ENCODE results near the gene TM4SF18.
A peak's percentile ranks its signal among the peaks of the same experiment; 100 is the strongest.
"Not testable (repeated sequence)": the region's sequence is repeated elsewhere in the genome, so short reads cannot be mapped to it uniquely, and the experiment has no call there.

TM4SF18 gene, protein sequence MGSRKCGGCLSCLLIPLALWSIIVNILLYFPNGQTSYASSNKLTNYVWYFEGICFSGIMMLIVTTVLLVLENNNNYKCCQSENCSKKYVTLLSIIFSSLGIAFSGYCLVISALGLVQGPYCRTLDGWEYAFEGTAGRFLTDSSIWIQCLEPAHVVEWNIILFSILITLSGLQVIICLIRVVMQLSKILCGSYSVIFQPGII

DNA sequence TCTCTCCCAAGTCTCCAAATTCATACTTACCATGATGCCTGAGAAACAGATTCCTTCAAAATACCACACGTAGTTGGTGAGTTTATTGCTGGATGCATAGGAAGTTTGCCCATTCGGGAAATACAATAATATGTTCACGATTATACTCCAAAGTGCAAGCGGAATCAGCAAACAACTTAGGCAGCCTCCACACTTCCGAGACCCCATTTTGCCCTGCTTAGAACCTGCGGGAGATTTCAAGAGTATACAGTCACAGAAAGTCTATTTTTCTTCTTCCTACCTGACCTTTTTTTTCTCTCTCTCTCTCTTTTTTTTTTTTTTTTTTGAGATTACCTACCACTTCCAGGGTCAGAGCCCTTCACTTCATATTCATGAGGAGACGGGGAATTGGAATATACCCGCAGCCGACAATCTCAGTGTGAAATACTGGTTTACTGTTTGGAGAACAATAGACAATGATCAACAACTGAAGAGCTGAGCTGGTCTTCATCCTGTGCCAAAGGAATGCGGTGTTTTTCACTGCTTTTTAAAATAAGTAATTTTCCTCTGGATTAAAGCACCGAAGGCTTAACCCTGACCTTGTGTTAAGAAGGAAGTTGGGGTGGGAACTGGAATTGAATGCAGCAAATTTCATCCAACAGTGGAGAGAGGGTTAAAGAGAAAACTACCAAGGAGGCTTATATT lies at the start of gene TM4SF18:
TM4SF18 (minus strand) TSS at position 461 of the 684 bp plus-strand sequence; CDS start at position 207, 254 bp downstream.
- DNase-seq = no peak

DNA sequence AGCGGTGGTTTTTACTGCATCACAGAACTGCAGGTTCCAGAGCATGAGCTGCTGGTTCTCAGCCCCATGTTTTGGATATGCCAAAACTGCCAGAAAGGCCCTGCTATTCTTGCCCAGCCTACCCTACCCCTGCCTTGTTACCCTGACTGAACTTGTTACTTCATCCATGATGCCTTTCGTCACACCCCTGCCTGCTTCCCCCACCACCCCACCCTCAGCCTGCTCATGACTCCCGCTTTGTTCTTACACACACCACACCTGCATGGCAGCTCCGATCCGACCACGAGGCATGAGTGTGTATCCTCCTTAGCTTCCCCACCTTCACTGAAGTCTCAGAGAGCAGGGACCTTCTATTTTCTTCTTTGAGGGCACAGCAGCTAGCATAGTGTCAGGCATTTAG lies 49.1 kb upstream of the TM4SF18 start:
- no peak for DNase-seq

DNA sequence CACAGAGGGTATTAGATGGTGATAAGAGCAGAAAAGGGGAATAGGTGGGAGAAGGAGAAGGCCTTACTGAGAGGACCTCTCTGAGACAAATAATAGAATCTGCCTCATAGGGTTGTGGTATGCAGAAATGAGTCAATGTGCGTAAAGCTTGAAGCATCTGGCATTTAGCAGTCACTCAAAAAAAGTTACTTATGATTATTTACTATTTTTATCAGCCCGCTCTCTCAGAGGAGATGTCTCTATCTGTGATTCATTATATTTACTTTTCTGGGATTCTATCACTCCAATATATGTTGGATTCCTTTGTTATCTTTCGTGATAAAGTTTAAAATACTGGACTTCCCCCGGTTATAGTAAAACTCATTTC lies 48.6 kb upstream of the TM4SF18 start:
- no peak for DNase-seq

DNA sequence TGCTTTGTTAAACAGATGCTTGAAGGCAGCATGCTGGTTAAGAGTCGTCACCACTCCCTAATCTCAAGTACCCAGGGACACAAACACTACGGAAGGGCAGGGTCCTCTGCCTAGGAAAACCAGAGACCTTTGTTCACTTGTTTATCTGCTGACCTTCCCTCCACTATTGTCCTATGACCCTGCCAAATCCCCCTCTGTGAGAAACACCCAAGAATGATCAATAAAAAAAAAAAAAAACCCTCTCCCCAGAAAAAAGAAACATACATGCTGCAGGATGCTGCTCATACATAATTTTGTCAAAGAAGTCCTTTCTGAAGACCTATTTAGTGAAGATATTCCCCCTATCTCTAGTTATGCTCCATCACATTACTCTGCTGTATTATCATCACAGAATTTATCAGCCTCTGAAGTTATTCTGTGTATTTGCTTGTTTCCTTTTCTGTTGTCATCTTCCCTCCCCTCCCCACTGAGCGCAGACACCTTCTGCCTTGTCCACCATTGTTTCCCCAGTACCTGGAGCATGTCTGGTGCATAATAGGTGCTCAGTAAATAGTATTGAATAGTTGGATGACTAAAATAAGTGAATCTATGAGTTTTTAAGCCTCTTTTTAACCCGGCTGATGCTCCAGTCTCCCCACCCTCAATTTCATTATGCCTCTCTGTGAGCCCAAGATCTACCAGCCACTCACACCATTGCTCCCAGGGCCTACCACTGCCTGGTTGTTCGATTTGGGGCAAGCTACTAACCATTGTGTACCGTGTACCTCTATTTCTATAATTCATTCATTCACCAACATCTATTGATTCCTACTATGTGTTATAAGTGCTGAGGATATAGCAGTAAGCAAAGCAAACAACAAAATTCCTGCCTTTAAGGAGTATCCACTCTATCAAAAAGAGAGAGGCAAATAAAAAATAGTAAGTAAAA lies 48.0 kb upstream of the TM4SF18 start:
- no peak for DNase-seq

DNA sequence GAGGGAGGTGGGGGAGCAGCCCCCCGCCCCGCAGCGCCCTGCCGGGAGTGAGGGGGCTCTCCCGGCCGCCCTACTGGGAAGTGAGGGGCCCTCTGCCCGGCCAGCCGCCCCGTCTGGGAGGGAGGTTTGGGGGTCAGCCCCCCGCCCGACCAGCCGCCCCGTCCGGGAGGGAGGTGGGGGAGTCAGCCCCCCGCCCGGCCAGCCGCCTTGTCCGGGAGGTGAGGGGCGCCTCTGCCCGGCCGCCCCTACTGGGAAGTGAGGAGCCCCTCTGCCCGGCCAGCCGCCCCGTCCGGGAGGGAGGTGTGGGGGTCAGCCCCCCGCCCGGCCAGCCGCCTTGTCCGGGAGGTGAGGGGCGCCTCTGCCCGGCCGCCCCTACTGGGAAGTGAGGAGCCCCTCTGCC lies 46.8 kb upstream of the TM4SF18 start:
- not testable (repeated sequence) for DNase-seq

DNA sequence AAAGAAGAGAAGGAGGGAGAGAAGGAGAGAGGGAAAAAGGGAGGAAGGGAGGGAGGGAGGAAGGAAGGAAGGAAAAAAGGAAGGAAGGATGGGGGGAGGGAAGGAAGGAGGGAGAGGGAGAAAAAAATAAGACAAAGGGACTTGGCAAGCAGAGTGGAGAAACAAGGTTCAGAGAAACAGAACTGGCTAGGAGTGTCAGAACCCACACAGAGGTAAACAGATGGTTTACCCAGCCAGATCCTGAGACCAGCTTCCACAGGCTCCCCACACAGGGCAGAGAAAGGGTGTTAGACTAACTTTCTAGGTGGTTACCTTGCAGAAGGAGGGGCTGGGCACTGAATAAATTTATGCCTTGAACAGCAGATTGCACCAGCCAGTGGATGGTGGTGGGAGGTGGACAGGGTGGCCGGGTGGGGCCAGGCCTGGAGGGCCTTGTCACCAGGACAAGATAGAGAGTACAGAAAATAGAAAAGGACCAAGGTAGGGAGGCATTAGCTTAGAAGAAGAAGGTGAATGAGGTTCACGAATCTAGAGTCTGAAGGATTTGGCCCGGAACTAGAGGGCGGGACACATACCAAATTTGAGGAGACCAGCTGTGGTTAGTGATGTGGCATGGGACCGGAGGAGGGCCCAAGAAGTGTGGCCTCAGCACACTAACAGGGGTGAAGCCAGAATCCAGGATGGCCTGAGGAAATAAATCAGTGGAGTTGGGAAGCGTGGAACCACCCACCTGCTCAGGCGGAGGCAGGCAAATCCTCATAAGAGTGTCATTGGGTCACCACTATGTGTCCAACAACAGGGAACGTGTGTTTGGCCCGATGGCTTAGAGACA lies 45.3 kb upstream of the TM4SF18 start:
- DNase-seq = no peak

DNA sequence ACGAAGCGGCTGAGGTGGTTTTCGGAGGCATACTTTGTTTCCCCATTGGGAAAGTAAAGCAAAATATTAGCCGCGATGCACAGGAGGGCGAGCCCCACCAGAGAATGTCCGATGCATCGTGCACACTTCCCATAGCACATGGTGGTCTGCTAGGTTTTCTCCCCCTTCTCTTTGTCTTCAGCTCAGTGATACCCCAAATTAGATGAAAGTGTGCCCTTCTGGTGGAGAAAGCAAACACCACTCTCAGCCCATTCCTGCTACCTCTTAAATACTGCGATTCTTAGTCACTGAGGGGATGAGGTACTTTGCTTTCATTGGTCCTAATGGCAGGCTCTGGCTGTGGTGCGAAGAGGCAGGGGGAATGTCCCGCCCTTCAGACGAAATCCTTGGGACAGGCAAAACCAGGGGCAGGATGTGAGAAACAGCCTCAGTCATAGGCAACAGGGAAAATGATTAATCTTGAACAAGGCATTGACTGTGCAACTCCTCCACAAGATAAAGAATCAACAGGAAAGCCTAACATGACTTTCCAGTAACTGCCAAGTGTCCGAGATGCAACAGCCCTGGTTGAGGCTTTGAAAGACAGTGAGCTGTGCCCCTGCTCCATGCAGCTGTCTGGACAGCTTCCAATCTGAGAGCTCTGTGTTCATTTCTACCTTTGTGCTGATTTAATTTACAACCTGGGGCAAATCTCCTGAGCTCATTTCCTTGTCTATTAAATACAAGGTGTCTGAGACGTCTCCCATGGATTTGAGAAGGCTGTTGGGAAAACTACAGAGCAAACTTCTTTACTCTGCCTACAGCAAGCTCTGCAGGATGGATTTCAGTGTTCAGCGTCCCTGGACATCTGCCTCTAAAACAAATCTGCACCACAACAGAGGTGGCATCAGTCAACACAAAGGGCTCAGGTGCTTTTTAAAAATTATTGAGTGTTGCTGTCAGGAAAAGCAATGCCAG lies 44.2 kb upstream of the TM4SF18 start, which contains the start of gene TM4SF1:
TM4SF1 (minus strand) TSS at position 242 of the 957 bp plus-strand sequence; CDS start at position 140, 102 bp downstream.
- no peak for DNase-seq

DNA sequence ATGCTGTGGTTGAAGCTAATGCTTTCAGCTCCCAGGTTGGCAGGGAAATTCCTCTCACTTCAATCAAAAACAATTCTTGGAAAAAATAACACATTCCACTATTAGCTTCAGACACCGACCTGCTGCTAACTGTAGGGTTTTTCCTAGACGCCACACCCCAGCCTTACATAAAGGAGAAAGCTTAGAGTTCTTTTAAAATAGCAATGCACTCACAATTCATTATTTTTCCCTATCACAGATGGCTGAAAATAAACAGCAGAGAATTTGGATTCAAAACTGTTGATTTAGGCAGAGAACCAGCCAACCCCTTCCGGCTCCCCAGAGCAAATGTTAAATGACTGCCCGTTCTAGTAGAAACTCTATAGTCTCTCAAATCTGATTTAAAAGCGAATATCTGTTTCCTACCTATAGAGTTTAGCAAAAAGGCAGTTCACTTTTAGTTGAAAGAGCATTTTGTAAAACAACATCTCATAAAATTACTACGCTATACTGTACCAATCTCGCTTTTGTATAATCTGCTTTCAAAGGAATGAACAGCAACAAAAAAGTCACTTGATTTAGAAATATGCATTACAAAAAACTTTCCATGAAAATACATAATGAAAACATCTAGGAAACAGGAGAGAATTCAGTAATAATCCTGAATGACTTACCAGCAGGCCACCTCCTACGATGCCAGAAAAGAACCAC lies 43.4 kb upstream of the TM4SF18 start:
- DNase-seq = no peak

DNA sequence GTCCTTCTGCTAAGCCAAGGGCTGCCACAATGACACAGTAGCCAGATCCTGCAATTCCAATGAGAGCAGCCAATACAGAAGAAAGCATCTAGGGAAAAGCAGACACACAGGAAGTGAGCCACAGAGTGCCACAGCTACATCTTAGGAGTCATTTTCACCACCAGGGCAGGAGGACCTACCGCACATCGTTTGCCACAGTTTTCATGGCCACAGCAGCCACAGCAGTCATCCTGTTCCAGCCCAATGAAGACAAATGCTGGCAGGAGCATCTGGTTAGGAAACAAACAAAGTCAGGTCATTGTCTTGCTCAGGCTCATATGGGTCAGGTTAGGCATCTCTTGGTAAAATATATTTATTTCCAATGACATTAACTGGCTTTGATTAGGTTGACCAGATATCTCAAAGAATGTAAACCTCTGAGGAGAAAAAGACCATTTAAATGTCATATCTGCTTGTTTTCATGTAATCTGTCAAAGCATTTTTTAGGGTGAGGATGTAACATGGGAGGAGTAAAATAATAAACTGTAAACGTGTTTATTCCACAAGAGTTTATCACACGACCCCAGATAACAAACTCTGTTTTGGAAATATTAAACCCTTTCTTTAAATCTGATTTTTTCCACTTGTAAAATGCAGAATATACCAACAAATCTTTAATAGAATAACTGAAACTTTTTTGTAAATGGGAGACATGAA lies 42.2 kb upstream of the TM4SF18 start:
- DNase-seq = no peak

DNA sequence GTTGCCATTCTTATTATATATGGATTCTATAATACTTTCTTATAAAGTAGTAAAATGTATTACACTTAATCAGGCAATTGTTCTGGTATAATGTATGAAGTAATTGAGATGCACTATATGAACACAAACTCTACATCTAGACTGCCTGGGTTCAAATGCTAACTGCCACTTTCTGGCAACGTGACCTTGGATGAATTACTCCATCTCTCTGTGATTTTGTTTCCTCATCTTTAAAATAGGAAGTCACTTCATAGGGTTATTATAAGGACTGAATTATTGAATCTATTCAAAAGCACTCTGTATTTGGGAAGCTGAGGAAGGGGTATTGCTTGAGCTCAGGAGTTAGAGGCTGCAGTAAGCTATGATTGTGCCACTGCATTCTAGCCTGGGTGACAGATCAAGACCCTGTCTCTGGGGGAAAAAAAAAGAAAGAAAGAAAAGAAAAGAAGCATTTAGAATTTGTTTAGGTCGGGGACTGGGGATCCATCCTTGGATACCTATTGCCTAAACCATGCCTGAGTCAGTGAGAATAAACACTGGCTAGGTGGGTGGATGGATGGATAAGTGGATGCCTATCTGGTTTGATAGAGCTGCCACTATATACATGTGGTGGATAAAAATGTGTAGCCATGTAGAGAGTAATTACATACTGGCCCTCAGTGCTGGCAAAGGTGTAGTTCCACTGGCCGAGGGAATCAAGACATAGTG lies 41.5 kb upstream of the TM4SF18 start:
- DNase-seq = no peak

DNA sequence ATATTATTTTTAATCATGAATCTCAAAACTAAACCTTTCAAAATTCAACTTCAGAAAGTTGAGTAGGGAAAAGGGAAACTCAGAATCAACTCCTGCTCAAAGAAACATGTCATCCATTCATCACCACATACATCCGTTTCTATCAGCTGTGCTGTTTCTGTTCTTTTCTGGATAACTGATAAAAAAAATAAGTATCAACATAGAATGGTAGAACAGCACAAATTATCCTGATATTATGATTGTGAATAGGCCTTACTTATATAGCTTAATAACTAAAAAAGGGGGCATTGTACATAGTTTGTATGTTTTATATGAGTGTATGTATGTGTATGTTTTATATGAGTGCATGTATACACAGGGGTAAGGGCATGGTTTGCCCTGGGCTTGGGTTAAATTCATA lies 41.0 kb upstream of the TM4SF18 start:
- no peak for DNase-seq

DNA sequence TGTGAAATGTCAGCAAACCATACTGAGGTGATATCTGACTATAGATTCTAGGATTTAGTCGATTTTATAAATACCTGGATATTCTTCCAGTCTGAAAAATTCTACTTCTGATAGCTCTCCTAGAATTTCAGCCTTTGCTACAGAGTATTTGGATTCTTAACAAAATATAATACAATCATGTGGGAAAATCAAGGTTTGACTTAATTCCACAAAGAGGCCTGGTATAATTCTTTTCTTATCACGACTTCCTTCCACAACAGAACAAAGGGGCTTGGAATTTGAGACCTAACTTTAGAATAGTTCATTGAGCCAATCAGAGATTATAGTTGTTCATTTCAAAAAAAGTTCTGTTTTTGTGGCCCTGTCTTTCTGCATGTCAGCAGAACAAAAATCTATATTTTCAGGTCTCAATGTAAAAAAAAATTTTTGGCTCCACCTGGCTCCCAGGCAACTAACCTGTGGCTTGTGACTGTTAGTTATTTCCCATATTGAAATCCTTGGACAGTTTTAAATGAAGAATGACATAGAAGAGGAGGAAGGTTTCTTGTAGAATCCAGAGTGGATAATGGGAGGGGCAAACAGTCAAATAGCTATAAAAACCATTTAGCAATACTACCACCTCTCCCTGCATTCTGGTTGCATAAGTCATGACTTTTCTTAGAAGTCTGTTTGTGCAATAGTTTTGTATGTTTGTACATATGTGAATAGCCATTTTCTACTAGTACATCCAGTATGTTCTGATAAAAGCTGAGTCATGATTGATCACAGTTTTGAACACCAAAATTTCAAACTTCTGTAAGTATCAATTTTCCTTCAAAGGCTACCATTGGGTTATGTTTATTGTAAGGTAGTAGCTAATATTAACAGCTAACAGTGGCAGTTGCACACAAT lies 40.0 kb upstream of the TM4SF18 start:
- DNase-seq = no peak

DNA sequence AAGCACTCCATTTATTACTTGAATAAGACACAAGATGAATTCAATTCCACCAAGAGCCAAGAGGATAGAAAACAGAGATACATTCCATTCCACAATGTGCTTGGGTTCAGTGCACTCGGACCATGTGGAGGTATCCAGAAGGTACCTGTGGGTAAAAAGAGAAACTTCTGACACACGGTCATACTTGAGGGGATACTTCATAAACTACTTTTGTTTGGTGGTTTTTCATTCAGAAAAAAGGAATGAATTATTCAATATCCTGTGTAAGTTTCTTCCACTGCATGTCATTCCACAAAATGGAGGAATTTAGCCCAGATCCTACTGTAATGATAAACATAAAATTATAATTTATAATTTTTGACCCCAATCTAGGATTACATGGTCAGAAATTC lies 38.3 kb upstream of the TM4SF18 start:
- DNase-seq = no peak

DNA sequence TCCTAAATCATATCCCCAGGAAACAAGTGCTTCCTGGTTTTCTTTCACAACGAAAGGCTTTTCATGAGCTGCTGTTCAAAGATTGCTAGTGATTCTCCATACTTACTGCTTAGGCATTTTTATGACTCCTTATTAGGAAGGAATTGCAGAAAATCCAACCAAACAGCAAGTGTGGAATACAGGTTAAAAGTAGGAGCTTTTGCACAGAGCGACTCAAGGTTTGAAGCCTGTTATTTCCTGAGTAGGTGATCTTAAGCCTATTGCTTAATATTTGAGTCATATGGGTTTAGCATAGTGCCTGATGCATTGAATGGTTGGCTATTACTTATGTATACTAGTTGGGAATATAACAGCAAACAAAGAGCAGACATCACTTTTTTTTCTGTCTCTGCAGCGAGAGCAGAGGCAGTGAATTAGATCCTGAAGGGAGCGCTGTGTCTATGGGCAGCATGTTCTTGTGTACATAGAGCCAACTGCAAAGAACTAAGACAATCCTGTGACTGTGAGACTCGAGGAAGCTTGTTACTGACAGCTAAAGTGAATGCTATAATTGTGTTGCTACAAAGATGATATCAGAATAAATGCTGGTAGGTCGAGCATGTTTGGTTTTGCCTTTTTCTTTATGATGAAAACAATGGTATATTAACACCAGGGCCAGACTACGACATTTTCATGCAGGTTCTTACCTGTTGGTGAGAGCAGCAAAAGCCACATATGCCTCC lies 37.7 kb upstream of the TM4SF18 start:
- DNase-seq = peak; percentile 10

DNA sequence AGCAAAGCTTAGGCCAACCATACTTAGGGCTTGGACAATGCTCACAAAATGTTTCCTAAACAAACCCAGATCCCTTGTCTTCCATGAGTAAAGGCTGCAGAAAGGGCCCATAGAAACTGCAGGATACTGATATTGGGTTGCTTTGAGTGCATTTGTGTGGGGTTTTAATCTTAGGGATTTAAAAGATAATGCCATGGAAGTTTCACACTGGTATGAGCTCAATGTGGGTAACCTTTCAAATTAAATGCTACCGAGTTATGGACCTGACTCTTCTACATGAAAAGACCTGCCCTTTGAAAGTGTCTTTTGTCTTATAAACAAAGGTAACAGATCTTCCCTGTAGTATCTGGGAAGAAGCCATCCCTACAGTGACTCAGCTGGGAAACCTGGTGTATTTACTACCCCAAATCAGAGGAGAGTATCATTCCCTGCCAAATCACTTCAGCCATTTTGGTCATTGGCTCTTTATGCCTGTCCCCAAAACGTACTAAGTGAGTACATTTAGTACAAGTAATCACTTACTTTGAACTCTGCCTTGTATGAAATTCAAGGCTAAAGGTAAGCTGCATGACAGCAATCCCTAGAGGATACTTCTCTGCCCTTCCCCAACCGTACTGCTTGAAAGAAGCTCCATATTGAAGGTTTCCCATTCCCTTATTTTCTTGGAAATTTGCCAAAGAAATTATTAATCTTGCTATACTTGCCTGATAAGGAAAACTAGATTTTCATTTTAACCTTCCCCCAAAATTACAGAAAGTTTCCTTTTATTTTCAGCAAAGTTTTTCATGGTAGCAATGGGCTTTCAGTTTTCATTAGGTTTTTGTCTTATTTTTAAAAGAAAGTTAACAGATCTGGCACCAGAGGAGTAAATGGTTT lies 36.8 kb upstream of the TM4SF18 start:
- no peak for DNase-seq

DNA sequence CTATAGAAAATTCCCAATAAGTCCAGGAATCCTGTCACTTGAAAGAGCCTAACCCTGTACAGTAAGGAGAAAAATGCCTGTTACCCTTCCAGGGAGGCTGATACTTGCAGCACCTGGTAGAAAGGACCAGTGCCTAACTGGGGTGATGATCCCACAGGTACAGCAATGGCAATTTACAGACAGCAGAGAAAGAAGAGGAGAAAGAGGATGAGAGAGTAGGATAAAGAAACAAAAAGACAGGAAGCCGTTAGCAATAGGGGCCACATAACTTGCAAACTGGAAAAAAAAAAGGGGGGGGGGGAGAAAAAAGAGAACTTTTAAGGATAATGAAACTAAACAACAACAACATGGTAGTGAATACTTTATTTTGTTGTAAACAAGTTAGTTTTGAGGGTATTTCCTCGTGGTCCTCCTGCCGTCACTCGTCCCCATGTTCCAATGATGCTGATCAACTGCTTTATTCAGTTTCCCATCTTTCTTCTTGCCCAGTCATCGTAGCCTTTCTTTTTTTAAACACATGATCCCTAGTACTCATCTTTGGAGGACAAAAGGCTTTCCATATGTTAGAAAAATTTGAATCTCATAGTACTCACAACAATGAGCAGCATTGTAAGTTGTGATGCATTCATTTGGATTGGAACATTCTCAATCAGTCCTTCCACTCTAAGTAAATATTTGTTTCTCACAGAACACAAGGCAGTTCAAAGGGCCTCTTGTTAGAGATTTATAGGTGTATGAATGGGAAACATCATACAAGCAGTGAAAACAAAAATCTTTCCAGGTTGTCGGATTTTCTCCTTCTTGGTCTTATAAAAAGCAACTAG lies 35.5 kb upstream of the TM4SF18 start:
- no peak for DNase-seq
